ENCODE data around the gene PGAM2. TPM values are rescaled to one million over a fixed set of nuclear protein-coding genes. Genes with fewer than 3 reads are reported as not detected.

PGAM2 gene
- total RNA-seq, 1 experiment from 2014 or later, result 8.7 TPM

GRCh38 chr7:44083796-44084195 is 18.4 kb upstream of the PGAM2 start:
- H3K9me3 Mint-ChIP-seq, result no peaks in the 10 kb centered on the region; a peak in 1 of 5 replicates
- Histone ChIP-seq H3K9ac (ENCODE audit: extremely low read depth, insufficient read length, low read length) (no peak overlapping the region), H3K18ac (ENCODE audit: insufficient read length, low read depth, low read length) (no peak overlapping the region), H2BK120ac (ENCODE audit: low read depth, low read length, poor library complexity, severe bottlenecking) (no peak overlapping the region), H2BK5ac (ENCODE audit: insufficient read length, low read length) (no peak overlapping the region), H3K23me2 (ENCODE audit: insufficient read length, low read depth, low read length, poor library complexity, severe bottlenecking) (no peaks in the 10 kb centered on the region), H3K4me2 (ENCODE audit: insufficient read depth, insufficient read length, low read length) (no peak overlapping the region), H3K27me3 (ENCODE audit: insufficient read depth, low read length) (no peaks in the 10 kb centered on the region; the same call in 1 of the 2 replicates), H3K4ac (ENCODE audit: low read depth, low read length) (no peak overlapping the region), H3K79me1 (ENCODE audit: insufficient read depth, low read depth, low read length, poor library complexity, severe bottlenecking) (no peaks in the 10 kb centered on the region), H3K4me1 (ENCODE audit: insufficient read depth, low read length) (peaks cover 4% of the 10 kb centered on the region; the same call in 1 of the 2 replicates), H2AK5ac (ENCODE audit: insufficient read length, low read length) (no peak overlapping the region), H2BK12ac (ENCODE audit: insufficient read length, low read depth, low read length) (no peak overlapping the region), H3K56ac (ENCODE audit: insufficient read length, low read depth, low read length) (no peak overlapping the region), H4K91ac (ENCODE audit: insufficient read length, low read depth, low read length) (no peak overlapping the region), H3K9me3 (ENCODE audit: control insufficient read depth, low read depth, low read length) (no peaks in the 10 kb centered on the region), H2AFZ (ENCODE audit: low read length) (no peak overlapping the region), H3T11ph (ENCODE audit: low read length) (no peak overlapping the region), H4K20me1 (ENCODE audit: control insufficient read depth, insufficient read depth, insufficient read length) (no peaks in the 10 kb centered on the region), H3K23ac (ENCODE audit: insufficient read length, low read depth, low read length) (no peak overlapping the region), H2BK20ac (ENCODE audit: low read depth, low read length, poor library complexity, severe bottlenecking) (no peak overlapping the region), H2BK15ac (ENCODE audit: low read depth, low read length) (no peak overlapping the region), H3K79me2 (ENCODE audit: insufficient read depth, low read length) (no peaks in the 10 kb centered on the region), H3K14ac (ENCODE audit: insufficient read depth, low read length) (no peak overlapping the region; the same call in 1 of the 2 replicates), H4K5ac (ENCODE audit: insufficient read length, low read depth, low read length) (no peak overlapping the region), H3K27ac (ENCODE audit: insufficient read length, low read depth, low read length) (no peak overlapping the region), H4K8ac (replicated peaks; ENCODE audit: insufficient read length, low read depth, low read length) (no peak overlapping the region)
- peaks cover 5 to 15% (median 11%) of the 10 kb centered on the region in 3 experiments; a peak in 5 of 7 replicates for H3K36me3 Mint-ChIP-seq (ENCODE audit: insufficient read depth in 1 of 3, low read depth in 3 of 3)
- DNase-seq, result no peak
- peaks cover 12 to 23% of the 10 kb centered on the region in 2 experiments for H3K4me1 Mint-ChIP-seq
- WGBS (ENCODE audit: extremely low coverage, insufficient read length, low lambda C conversion rate), result no CpG with 5 or more reads among the region's 3 CpGs
- TF ChIP-seq CTCF (conservative IDR thresholded peaks at IDR 0.05), result no peak
- no peak overlapping the region for H3K27ac Mint-ChIP-seq
- peak overlapping the region in 1 of 2 experiments; percentile 25; a peak in 1 of 5 replicates for H3K4me3 Mint-ChIP-seq
- H3K27me3 Mint-ChIP-seq (ENCODE audit: low read depth), result peaks cover 18% of the 10 kb centered on the region

Data from H9 (cell line).